ENCODE results near the gene STAT4. TPM values are rescaled to one million over a fixed set of nuclear protein-coding genes. Genes with fewer than 3 reads are reported as not detected.
A peak's percentile ranks its signal among the peaks of the same experiment; 100 is the strongest.

Gene STAT4
- total RNA-seq, 3 donors from 2014 or later, result 46.0 to 71.7 (median 69.5) TPM

DNA sequence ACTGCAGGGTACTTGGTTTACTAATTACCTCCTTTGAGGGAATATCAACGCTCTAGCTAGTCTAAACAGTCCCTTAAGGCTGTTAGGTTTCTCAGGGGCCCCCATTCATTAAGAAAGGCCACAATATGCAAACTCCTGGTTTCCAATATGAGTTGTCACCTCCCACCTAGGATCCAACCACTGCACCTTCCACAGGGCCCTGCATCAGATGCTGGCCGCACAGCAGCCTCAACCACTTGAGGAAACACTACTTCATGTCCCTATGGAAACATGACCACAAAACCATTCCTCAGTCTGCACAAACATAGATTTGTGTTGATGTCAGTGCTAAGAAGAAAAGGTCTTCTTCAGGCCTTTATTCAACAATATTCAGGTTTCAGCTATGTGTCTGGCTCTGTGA lies 40.9 kb downstream of the STAT4 start:
- H3K9me3 Mint-ChIP-seq, result no peaks in the 10 kb centered on the region
- DNase-seq (no peak), ATAC-seq (peak; percentile 39 to 41)
- peaks cover 74% of the 10 kb centered on the region for H3K4me1 Mint-ChIP-seq (ENCODE audit: low read depth)
- H3K4me3 Mint-ChIP-seq, result no peak overlapping the region
- peaks cover 38% of the 10 kb centered on the region for H3K36me3 Mint-ChIP-seq (ENCODE audit: insufficient read depth)
- H3K27me3 Mint-ChIP-seq (ENCODE audit: low read depth), result no peaks in the 10 kb centered on the region

DNA sequence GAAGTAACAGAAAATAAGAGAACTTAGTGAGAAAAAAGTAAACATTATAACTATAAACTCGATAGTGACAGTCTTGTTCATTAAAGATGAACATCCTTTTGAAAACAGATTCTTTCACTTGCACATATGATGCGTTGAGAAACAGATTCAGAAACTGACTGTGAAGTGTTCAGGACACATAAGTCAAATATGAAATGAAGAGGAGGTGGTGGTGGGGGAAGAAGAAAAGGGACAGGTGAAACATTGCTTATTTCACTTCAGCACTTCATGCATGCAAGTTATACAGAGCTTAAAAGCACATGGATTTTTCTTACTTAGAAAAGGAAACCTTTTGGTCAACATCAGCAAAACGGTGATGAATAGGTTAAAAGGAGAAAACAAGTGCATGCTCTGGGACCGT lies 42.5 kb downstream of the STAT4 start:
- no peak overlapping the region for H3K4me3 Mint-ChIP-seq
- no peaks in the 10 kb centered on the region for H3K9me3 Mint-ChIP-seq
- peaks cover 73% of the 10 kb centered on the region for H3K4me1 Mint-ChIP-seq (ENCODE audit: low read depth)
- DNase-seq (no peak), ATAC-seq (peak; percentile 49 to 62)
- peaks cover 39% of the 10 kb centered on the region for H3K36me3 Mint-ChIP-seq (ENCODE audit: insufficient read depth)
- H3K27me3 Mint-ChIP-seq (ENCODE audit: low read depth), result no peaks in the 10 kb centered on the region

DNA sequence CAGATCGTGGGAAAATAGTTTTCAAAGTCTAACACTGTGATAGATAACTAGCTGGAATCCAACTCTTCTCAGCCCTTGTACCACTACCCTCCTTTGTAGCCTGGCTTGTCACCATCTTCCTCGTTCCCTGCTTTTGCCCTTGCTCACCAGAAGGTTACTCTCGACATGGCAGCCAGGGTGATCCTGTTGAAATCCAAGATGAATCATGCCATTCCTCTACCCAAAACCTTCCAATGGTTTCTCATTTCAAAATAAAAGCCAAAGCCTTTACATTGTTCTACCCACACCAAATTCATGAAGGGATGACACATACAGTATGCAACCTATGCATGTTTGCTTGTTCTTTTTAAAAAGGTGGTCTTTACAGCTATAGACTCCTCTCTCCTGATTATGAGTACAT lies 45.7 kb downstream of the STAT4 start:
- DNase-seq (no peak), ATAC-seq (no peak)
- Mint-ChIP-seq H3K9me3 (no peaks in the 10 kb centered on the region), H3K4me3 (no peak overlapping the region), H3K27me3 (ENCODE audit: low read depth) (no peaks in the 10 kb centered on the region), H3K4me1 (ENCODE audit: low read depth) (peaks cover 70% of the 10 kb centered on the region), H3K36me3 (ENCODE audit: insufficient read depth) (peaks cover 44% of the 10 kb centered on the region)

DNA sequence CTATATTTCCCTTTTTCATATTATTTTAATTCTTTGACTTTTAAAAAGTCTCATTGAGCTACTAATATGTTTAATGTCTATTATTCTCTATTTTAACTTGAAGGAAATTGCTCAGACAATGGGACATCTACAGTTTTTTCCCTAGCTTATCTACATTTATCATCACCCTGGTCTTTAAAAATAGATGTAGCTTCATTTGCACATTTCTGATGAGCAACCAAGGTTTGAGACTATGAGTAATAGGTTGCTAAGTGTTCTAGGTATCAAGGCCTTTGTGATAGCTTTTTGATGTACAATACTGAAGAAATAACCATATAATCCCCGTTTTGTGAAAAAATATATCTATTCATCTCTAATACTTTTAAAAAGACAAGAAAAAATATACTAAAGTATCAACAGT lies 47.0 kb downstream of the STAT4 start:
- Mint-ChIP-seq H3K4me1 (ENCODE audit: low read depth) (peaks cover 61% of the 10 kb centered on the region), H3K36me3 (ENCODE audit: insufficient read depth) (peaks cover 38% of the 10 kb centered on the region), H3K27me3 (ENCODE audit: low read depth) (no peaks in the 10 kb centered on the region), H3K9me3 (no peaks in the 10 kb centered on the region), H3K4me3 (no peak overlapping the region)
- ATAC-seq (peak; percentile 82 to 85), DNase-seq (no peak)

DNA sequence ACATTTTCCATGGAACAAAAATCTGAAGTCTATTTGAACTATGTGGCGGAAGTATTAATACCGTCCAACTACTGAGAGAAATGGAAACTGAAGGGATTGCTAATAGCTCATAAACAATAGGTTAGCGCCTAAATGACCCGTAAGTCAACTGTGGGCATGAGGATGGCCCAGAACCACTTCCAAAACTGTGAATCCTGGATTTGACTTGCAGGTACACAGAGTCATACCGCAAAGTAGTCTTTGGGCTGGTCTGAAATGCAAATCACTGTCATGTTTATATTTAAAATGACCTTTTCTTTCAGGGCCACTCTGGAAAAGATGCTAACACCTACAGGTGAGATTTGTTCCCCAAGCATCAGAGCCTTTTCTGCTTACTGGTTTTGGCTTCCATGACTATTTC lies 50.6 kb downstream of the STAT4 start:
- peaks cover 58% of the 10 kb centered on the region for H3K4me1 Mint-ChIP-seq (ENCODE audit: low read depth)
- ATAC-seq (no peak), DNase-seq (no peak)
- no peaks in the 10 kb centered on the region for H3K9me3 Mint-ChIP-seq
- H3K36me3 Mint-ChIP-seq (ENCODE audit: insufficient read depth), result peaks cover 38% of the 10 kb centered on the region
- no peak overlapping the region for H3K4me3 Mint-ChIP-seq
- H3K27me3 Mint-ChIP-seq (ENCODE audit: low read depth), result no peaks in the 10 kb centered on the region

DNA sequence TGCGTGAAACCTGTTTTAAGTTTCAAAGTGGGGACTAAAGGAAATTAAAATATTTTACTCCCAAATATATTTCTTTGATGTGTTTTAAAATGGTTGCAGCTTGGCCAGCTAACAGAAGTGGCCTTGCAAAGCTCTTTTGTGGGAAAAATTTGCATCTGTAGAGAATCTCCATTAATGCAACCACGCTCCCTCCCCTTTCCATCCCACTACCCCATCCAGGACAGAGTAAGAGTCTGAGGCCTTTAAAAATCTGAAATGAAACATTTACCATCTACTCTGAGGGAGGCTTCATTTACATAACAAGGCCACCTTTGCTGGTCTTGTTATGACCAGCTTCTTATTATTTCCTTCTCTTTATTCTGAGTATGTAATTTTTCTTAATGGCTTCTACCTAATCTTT lies 63.5 kb downstream of the STAT4 start:
- ATAC-seq, result no peak
- peaks cover 16% of the 10 kb centered on the region for H3K9me3 Mint-ChIP-seq
- H3K4me3 Mint-ChIP-seq, result no peak overlapping the region
- peaks cover 38% of the 10 kb centered on the region for H3K36me3 Mint-ChIP-seq (ENCODE audit: insufficient read depth)
- no peak for DNase-seq
- no peaks in the 10 kb centered on the region for H3K27me3 Mint-ChIP-seq (ENCODE audit: low read depth)
- H3K4me1 Mint-ChIP-seq (ENCODE audit: low read depth), result peaks cover 26% of the 10 kb centered on the region

DNA sequence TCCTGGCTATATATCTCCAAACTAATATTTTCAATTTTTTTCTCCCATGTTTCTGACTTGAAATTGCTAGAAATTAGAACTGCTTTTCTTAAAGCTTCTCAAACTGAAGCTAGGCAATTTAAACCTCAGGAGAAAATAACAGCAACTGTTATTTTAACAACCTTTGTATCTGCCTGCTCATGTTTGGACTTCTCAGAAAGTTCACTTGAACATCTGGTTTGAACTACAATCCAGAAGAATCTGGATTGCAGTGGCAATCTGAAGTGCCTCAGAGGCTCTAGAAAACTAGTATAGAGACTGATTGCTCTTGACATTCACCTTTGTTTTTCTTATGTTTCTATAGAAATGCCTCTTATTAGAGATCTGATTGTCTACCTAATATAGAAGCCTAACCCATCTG lies 64.1 kb downstream of the STAT4 start:
- peaks cover 42% of the 10 kb centered on the region for H3K36me3 Mint-ChIP-seq (ENCODE audit: insufficient read depth)
- no peak overlapping the region for H3K4me3 Mint-ChIP-seq
- peaks cover 18% of the 10 kb centered on the region for H3K9me3 Mint-ChIP-seq
- no peak for DNase-seq
- no peaks in the 10 kb centered on the region for H3K27me3 Mint-ChIP-seq (ENCODE audit: low read depth)
- H3K4me1 Mint-ChIP-seq (ENCODE audit: low read depth), result peaks cover 28% of the 10 kb centered on the region
- no peak for ATAC-seq

DNA sequence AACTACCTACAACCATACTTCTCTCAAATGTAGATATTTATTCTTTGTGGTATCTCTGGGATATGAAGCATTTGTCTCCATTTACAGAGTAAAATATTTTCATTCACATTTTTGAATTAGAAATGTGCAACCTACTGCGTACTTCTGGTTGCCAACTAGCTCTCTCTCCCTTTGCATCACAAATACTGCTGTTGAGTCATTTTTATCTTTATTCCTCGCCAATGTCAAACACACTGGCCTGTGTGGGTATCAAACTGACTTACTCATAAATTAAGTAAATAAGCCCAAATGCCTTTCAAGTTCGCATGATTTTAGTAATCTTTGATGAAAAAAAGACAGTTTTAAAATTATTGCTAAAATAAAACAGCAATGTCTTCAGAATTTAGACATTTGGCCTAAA lies 67.3 kb downstream of the STAT4 start:
- ATAC-seq (no peak), DNase-seq (no peak)
- peaks cover 23% of the 10 kb centered on the region for H3K9me3 Mint-ChIP-seq
- H3K4me1 Mint-ChIP-seq (ENCODE audit: low read depth), result peaks cover 33% of the 10 kb centered on the region
- no peak overlapping the region for H3K4me3 Mint-ChIP-seq
- no peaks in the 10 kb centered on the region for H3K27me3 Mint-ChIP-seq (ENCODE audit: low read depth)
- peaks cover 47% of the 10 kb centered on the region for H3K36me3 Mint-ChIP-seq (ENCODE audit: insufficient read depth)

DNA sequence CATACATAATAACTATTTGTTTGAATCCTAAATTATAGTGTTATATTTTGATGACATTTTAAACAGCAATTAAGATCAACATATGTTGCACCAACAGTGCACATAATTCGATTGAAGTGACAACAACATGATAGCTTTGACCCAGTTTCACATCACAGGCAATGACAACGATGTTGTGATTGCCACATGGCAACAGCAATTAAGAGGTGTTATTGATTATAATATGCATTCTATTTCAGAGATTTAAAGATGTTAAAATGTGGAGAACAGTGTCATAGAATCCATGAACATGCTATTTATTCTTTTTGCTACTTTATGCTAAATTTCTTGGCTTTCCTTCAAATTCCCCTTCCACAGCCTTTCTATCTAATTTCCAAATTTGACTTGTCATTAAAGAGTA lies 68.5 kb downstream of the STAT4 start:
- no peak overlapping the region for H3K4me3 Mint-ChIP-seq
- no peak for ATAC-seq
- peaks cover 22% of the 10 kb centered on the region for H3K9me3 Mint-ChIP-seq
- H3K4me1 Mint-ChIP-seq (ENCODE audit: low read depth), result peaks cover 36% of the 10 kb centered on the region
- no peak for DNase-seq
- no peaks in the 10 kb centered on the region for H3K27me3 Mint-ChIP-seq (ENCODE audit: low read depth)
- H3K36me3 Mint-ChIP-seq (ENCODE audit: insufficient read depth), result peaks cover 44% of the 10 kb centered on the region

DNA sequence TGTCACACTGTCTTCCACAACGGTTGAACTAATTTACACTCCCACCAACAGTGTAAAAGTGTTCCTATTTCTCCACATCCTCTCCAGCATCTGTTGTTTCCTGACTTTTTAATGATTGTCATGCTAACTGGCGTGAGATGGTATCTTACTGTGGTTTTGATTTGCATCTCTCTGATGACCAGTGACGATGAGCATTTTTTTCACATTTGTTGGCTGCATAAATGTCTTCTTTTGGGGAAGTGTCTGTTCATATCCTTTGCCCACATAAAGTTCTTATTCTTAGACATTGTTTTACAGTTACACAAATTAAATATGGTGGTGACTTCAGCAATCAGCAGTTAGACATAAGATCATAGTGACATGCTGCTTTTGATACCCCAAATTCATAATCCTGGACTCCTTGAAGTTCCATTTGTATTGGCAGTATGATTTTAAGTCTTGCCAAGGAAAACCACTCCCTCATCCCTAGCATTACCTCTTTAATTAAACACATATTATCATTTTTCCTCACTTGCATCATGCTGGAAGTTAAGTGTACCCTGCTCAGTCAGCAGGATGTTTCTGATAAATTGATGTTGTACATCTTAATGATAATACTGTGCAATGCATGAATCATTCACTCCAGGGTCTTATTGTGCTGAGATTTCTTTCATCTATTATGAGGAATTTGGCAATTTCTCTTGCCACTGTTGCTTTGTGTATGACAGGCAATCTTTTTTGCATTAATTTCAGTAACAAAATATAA lies 69.2 kb downstream of the STAT4 start:
- Mint-ChIP-seq H3K9me3 (peaks cover 14% of the 10 kb centered on the region), H3K36me3 (ENCODE audit: insufficient read depth) (peaks cover 42% of the 10 kb centered on the region), H3K27me3 (ENCODE audit: low read depth) (no peaks in the 10 kb centered on the region), H3K4me3 (no peak overlapping the region), H3K4me1 (ENCODE audit: low read depth) (peaks cover 39% of the 10 kb centered on the region)
- DNase-seq (no peak), ATAC-seq (no peak)

DNA sequence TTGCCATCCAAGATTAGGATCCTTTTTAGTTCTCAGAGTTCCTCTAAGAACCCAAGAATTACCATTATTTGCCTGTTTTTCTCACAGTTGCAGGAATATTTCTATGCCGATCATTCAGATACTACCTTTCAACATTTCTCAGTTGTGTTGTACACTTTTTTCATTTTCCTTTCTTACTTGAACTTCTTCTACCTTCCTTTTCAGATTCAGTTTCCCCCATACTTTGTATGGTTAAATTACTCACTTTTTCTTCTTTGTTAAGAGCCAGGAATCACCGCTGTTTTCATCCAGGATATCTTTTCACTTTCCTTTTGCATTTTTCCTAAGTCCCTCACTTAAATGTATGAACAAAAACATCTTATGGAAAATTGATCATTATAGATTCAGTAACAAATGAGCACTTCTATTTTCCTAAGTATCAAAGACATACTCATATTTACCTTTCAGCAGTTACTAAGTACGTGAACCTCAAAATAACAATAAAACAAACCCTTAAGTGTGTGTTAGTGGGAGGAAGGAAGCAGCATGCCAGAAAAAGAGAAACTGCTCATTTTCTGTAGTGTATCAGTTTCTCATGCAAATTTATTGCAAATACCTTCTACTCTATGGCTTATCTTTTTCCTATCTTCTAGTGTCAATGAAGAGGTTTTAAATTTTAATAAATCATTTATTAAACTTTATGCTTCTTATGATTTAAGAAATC lies 72.5 kb downstream of the STAT4 start:
- DNase-seq (no peak), ATAC-seq (peak; percentile 81 to 85)
- Mint-ChIP-seq H3K9me3 (peaks cover 10% of the 10 kb centered on the region), H3K36me3 (ENCODE audit: insufficient read depth) (peaks cover 47% of the 10 kb centered on the region), H3K4me1 (ENCODE audit: low read depth) (peaks cover 41% of the 10 kb centered on the region), H3K4me3 (peak overlapping the region; percentile 48), H3K27me3 (ENCODE audit: low read depth) (no peaks in the 10 kb centered on the region)

DNA sequence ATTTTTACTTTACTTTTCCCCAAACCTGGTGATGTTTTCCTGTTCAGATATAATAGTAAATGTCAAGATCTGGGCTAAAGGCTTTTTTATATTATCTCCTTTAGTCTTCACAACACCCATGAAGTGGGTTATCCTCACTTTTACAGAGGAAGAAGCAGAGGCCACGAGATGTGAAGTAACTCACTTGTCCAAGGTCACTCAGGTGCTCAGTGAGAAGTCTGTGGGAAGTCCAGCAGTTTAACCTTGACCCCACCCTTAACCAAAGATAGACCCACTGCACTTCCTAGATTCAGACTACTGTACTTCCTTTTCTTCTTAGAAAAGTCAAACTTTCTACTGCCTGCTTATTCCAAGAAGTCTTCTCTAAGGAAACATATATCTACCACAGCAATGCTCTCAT lies 80.5 kb downstream of the STAT4 start:
- ATAC-seq, result no peak
- peaks cover 54% of the 10 kb centered on the region for H3K4me1 Mint-ChIP-seq (ENCODE audit: low read depth)
- no peak overlapping the region for H3K4me3 Mint-ChIP-seq
- DNase-seq, result no peak
- peaks cover 44% of the 10 kb centered on the region for H3K36me3 Mint-ChIP-seq (ENCODE audit: insufficient read depth)
- no peaks in the 10 kb centered on the region for H3K27me3 Mint-ChIP-seq (ENCODE audit: low read depth)
- H3K9me3 Mint-ChIP-seq, result no peaks in the 10 kb centered on the region

DNA sequence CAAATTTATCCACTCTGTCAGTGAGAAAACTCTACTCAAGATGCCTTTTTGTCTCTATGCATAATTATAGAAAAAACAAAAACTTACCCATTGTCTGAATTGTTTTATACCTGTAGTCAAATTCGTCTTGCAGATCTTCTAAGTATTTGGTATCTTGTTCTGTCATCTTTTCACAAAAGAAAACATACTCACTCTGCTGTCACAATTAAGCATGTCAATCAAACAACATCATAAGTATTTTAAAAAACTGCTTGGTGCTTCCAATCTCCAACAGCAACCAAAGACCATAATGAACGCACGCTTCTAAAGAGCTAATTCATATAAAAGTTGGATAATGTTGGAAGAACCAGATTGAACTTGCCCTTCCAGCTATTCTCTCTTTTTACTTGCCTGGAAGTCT lies 81.2 kb downstream of the STAT4 start:
- Mint-ChIP-seq H3K4me1 (ENCODE audit: low read depth) (peaks cover 59% of the 10 kb centered on the region), H3K9me3 (no peaks in the 10 kb centered on the region), H3K27me3 (ENCODE audit: low read depth) (no peaks in the 10 kb centered on the region), H3K36me3 (ENCODE audit: insufficient read depth) (peaks cover 42% of the 10 kb centered on the region), H3K4me3 (no peak overlapping the region)
- ATAC-seq (no peak), DNase-seq (no peak)

DNA sequence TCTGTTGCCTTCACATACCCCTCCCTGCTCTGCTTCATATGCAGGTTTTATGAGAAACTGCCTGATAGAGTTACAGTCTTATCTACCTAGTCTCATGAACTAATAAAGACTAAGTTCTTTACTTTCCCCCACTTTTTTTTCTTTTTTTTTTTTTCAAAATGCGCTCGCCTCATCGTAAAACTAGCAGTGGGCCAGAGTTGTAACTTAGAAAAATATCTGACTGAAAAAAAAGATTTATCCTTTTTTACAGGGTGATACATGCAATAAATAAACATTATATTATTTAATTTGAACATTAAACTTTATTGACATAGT lies 83.9 kb downstream of the STAT4 start:
- Mint-ChIP-seq H3K9me3 (no peaks in the 10 kb centered on the region), H3K36me3 (ENCODE audit: insufficient read depth) (peaks cover 48% of the 10 kb centered on the region), H3K27me3 (ENCODE audit: low read depth) (no peaks in the 10 kb centered on the region), H3K4me3 (no peak overlapping the region), H3K4me1 (ENCODE audit: low read depth) (peaks cover 80% of the 10 kb centered on the region)
- DNase-seq, result no peak
- no peak for ATAC-seq

DNA sequence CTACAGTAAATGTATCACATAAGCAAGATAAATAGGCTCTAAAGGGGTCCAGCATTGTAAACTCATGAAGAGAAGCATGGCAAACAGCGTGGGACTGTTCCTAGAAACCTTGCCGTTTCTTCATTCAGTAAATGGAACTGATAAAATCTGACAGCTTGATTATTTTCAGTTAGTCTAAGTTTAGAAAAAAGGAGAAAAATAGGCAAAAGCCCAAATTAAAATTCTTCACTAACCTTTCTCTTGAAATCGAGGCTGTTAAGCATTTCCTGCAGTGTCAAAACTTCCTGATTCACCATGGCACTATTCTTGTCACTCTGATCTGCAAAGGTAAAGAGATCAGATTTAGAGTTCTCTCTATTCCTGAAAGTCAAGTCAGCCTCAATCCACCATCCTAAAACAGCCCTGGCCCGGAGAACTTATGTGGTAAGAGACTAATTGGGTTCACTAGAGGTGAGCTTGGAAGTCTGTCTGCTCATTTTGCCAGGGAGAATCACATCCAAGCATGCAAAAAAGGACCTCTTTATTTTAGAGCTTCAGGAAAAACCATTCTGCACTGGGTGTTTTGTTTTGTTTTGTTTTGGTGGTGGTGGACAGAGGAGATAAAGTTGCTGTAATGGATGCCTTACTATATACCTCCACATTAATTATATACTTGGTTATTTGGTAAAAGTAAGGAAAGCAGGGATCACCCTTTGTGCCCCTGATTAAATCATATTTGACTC lies 84.4 kb downstream of the STAT4 start:
- H3K9me3 Mint-ChIP-seq, result no peaks in the 10 kb centered on the region
- DNase-seq (no peak), ATAC-seq (peak; percentile 50 to 72)
- H3K27me3 Mint-ChIP-seq (ENCODE audit: low read depth), result no peaks in the 10 kb centered on the region
- peaks cover 50% of the 10 kb centered on the region for H3K36me3 Mint-ChIP-seq (ENCODE audit: insufficient read depth)
- peak overlapping the region; percentile 33 for H3K4me3 Mint-ChIP-seq
- H3K4me1 Mint-ChIP-seq (ENCODE audit: low read depth), result peaks cover 81% of the 10 kb centered on the region
